HG03095 (cell line): ENCODE measurements around the gene FKBP1A.

Source experiments
- ATAC-seq: cut with Tn5 transposase; IDR thresholded peaks from one replicate; pipeline ENCODE4 v1.9.1; 2021; ENCODE audit warnings: moderate library complexity; ENCODE audit not compliant: unreplicated experiment

The FKBP1A gene

GRCh38 chr20:1388741-1389483 is 3.9 kb downstream of the FKBP1A start:
- ATAC-seq: no peak

- no peak for ATAC-seq
Observed at GRCh38 chr20:1388253-1388652, 4.6 kb downstream of the FKBP1A start.

- no peak for ATAC-seq
Observed at GRCh38 chr20:1386323-1386722, 6.5 kb downstream of the FKBP1A start.

GRCh38 chr20:1383623-1384404 is 9.0 kb downstream of the FKBP1A start:
- no peak for ATAC-seq

- no peak for ATAC-seq
Observed at GRCh38 chr20:1382670-1383069, 10.2 kb downstream of the FKBP1A start.

GRCh38 chr20:1381753-1382591 is 10.9 kb downstream of the FKBP1A start:
- ATAC-seq: no peak

GRCh38 chr20:1378735-1379125 is 14.1 kb downstream of the FKBP1A start:
- ATAC-seq: no peak

- ATAC-seq: no peak
Observed at GRCh38 chr20:1377984-1378734, 14.7 kb downstream of the FKBP1A start.

- no peak for ATAC-seq
Observed at GRCh38 chr20:1377341-1377871, 15.4 kb downstream of the FKBP1A start.

- no peak for ATAC-seq
Observed at GRCh38 chr20:1376408-1377270, 16.2 kb downstream of the FKBP1A start.

GRCh38 chr20:1376007-1376406 is 16.8 kb downstream of the FKBP1A start:
- no peak for ATAC-seq

GRCh38 chr20:1375515-1375914 is 17.3 kb downstream of the FKBP1A start:
- ATAC-seq: no peak

GRCh38 chr20:1374246-1374645 is 18.6 kb downstream of the FKBP1A start:
- no peak for ATAC-seq

GRCh38 chr20:1373614-1374013 is 19.2 kb downstream of the FKBP1A start:
- no peak for ATAC-seq

- no peak for ATAC-seq
Observed at GRCh38 chr20:1373036-1373435, 19.8 kb downstream of the FKBP1A start.

- ATAC-seq: no peak
Observed at GRCh38 chr20:1371830-1372539, 20.9 kb downstream of the FKBP1A start.

GRCh38 chr20:1371202-1371782 is 21.6 kb downstream of the FKBP1A start:
- no peak for ATAC-seq

GRCh38 chr20:1370548-1371110 is 22.2 kb downstream of the FKBP1A start:
- ATAC-seq: no peak
